Progenitor cell of endocrine pancreas (in vitro differentiated cells): ENCODE measurements around the gene GAS2. TPM values are rescaled to one million over a fixed set of nuclear protein-coding genes. Genes with fewer than 3 reads are reported as not detected.

Source experiments
- DNase-seq: peaks from one replicate; pipeline ENCODE4 v3.0.0; 2021; ENCODE audit warnings: low spot score; ENCODE audit not compliant: unreplicated experiment
- H3K27ac Mint-ChIP-seq: 2 replicates; pipeline ENCODE4 v1.8.0; 2021; ENCODE audit warnings: mild to moderate bottlenecking, moderate library complexity, mixed read lengths
- H3K27me3 Mint-ChIP-seq: 2 replicates; pipeline ENCODE4 v1.8.0; 2021; ENCODE audit warnings: mixed read lengths
- H3K36me3 Mint-ChIP-seq: 2 replicates; pipeline ENCODE4 v1.8.0; 2022; ENCODE audit warnings: mixed read lengths; ENCODE audit not compliant: insufficient read depth
- H3K4me1 Mint-ChIP-seq: 2 replicates; pipeline ENCODE4 v1.8.0; 2021; ENCODE audit warnings: low read depth, mixed read lengths
- H3K4me3 Mint-ChIP-seq: 2 replicates; pipeline ENCODE4 v1.8.0; 2021; ENCODE audit warnings: low read depth, mild to moderate bottlenecking, moderate library complexity, mixed read lengths
- H3K9me3 Mint-ChIP-seq: 2 replicates; pipeline ENCODE4 v1.8.0; 2021; ENCODE audit warnings: low read depth, mixed read lengths
- total RNA-seq: library from RNA; stranded (reverse); gene quantifications from 2 replicates; pipeline ENCODE4 v1.2.1, GENCODE V29; 2021
- TF ChIP-seq, protein P1 (sequence below): fragments of 200-600 bp; sonication (generic); IDR thresholded peaks from one replicate; pipeline ENCODE4 v1.5.0; 2021; ENCODE audit warnings: antibody characterized with exemption, mild to moderate bottlenecking; ENCODE audit not compliant: unreplicated experiment

GAS2 gene
- total RNA-seq, 1 donor from 2014 or later = 14.5 TPM

DNA sequence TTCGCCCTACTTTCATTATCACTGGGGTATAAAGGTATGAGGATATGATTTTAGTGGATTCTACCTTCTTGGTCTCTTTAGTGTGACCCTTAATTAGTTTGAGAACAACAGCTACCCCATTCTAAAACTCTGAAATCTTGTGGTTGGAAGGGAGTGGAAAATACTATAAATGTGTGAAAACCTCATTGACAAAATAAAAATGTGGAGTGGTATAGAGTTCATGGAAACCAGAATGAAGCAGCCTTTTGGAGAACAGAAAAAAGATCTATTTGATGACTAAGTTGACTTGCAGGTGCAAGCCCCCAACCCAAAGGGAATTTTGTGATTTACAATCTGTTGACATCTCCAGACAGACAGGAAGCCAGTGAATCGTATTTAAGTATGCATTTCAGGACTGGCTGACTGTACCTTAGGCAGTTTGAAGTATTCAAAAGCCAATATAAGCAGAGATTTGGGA is 75.8 kb downstream of the GAS2 start:
- H3K27me3 Mint-ChIP-seq = no peaks in the 10 kb centered on the region

DNA sequence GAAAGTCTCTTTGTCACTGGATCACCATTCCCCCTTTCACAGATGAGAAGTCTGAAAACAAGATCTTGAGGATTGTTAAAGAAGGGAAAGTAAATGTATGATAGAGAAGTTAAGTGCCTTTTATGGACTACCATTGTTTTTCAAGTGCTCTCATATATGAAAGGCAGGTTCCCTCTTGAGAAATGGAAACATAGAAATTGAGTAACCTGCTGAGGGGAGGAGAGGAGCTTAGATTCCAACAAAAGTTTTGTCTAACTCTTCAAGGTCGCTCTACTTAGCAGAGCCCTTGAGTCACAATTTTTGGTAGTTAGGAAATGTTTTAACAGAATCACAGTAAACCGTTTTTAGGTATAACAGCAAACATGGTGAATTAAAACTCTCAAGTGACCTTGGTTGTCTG is 83.1 kb downstream of the GAS2 start:
- Mint-ChIP-seq H3K4me3 (no peak overlapping the region), H3K27ac (no peak overlapping the region), H3K27me3 (no peaks in the 10 kb centered on the region), H3K9me3 (peaks cover 2% of the 10 kb centered on the region), H3K36me3 (no peaks in the 10 kb centered on the region), H3K4me1 (no peaks in the 10 kb centered on the region)
- no peak for DNase-seq
- TF ChIP-seq, protein P1, sequence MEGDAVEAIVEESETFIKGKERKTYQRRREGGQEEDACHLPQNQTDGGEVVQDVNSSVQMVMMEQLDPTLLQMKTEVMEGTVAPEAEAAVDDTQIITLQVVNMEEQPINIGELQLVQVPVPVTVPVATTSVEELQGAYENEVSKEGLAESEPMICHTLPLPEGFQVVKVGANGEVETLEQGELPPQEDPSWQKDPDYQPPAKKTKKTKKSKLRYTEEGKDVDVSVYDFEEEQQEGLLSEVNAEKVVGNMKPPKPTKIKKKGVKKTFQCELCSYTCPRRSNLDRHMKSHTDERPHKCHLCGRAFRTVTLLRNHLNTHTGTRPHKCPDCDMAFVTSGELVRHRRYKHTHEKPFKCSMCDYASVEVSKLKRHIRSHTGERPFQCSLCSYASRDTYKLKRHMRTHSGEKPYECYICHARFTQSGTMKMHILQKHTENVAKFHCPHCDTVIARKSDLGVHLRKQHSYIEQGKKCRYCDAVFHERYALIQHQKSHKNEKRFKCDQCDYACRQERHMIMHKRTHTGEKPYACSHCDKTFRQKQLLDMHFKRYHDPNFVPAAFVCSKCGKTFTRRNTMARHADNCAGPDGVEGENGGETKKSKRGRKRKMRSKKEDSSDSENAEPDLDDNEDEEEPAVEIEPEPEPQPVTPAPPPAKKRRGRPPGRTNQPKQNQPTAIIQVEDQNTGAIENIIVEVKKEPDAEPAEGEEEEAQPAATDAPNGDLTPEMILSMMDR = no peak

More for the DNA sequence above, 75.8 kb downstream of the GAS2 start:
- Mint-ChIP-seq H3K27ac (no peak overlapping the region), H3K4me1 (no peaks in the 10 kb centered on the region), H3K4me3 (no peak overlapping the region), H3K36me3 (no peaks in the 10 kb centered on the region), H3K9me3 (peaks cover 3% of the 10 kb centered on the region)
- no peak for DNase-seq
- TF ChIP-seq, protein P1 = no peak

DNA sequence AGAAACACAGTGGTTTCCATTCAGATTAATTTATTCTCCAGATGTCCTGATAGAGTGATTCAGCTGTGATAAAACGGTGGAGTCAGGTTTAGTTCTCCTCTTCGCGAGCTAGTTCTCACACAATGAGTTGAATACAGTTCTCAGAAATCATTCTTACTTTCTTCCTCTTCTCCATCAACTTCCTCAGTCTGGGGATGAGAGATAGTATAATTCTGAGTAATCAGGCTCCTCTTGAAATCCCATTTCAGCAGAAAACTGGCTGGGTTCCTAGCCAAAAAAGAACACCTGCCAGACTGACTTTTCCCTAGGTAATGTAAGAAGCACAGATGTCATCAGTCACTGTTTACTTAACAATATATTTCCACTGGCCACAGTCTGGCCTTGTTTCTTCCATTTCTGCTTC is 86.5 kb downstream of the GAS2 start:
- no peak overlapping the region for H3K4me3 Mint-ChIP-seq
- no peak overlapping the region for H3K27ac Mint-ChIP-seq
- no peaks in the 10 kb centered on the region for H3K9me3 Mint-ChIP-seq
- TF ChIP-seq, protein P1 = no peak
- no peak for DNase-seq
- no peaks in the 10 kb centered on the region for H3K27me3 Mint-ChIP-seq
- H3K36me3 Mint-ChIP-seq = no peaks in the 10 kb centered on the region
- H3K4me1 Mint-ChIP-seq = no peaks in the 10 kb centered on the region

DNA sequence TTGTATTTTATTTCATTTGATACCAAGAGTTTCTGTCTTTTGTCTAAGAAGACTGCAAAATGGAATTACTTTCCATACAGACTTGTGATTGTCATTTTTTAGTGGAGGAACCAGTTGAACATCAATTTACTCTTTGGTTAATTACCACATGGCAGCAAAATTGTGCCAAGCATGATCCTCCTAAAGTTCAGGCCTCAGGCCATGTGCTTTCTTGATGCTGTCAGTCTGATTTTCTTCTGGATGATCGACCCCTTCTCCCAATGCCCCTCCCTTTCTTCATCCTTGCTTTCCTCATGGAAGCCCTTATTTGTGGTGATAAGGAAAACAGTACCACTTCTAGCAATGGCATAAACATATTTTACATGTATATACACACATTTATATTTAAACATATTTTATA is 87.0 kb downstream of the GAS2 start:
- Mint-ChIP-seq H3K4me1 (no peaks in the 10 kb centered on the region), H3K27ac (no peak overlapping the region), H3K36me3 (no peaks in the 10 kb centered on the region), H3K27me3 (no peaks in the 10 kb centered on the region), H3K4me3 (no peak overlapping the region), H3K9me3 (no peaks in the 10 kb centered on the region)
- DNase-seq = no peak
- TF ChIP-seq, protein P1 = no peak

DNA sequence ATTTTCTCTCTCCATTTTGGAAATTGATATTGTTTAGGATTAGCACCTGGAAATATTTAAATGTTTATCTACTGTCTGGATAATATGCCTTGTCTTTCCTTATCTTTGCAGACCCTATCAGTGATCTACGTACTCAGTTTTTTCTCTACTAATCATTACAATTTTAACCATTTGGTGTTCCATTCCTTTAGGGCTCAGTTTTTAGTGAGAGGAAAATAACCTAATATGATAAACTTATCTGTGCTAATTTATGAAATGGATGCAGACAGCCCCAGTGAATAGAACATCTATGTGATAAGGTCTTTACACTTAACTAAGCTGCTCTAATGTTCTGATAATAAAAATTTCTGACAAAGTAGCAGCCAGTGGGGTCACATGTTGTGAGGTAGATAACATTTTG is 94.7 kb downstream of the GAS2 start:
- DNase-seq = no peak
- H3K36me3 Mint-ChIP-seq = no peaks in the 10 kb centered on the region
- TF ChIP-seq, protein P1 = no peak
- H3K27ac Mint-ChIP-seq = no peak overlapping the region
- peaks cover 2% of the 10 kb centered on the region for H3K4me1 Mint-ChIP-seq
- H3K27me3 Mint-ChIP-seq = no peaks in the 10 kb centered on the region
- H3K9me3 Mint-ChIP-seq = no peaks in the 10 kb centered on the region
- no peak overlapping the region for H3K4me3 Mint-ChIP-seq
